H9 (cell line): ENCODE measurements around the gene RGSL1. TPM values are rescaled to one million over a fixed set of nuclear protein-coding genes. Genes with fewer than 3 reads are reported as not detected.

Experiments used
- DNase-seq: peaks from one replicate; pipeline ENCODE4 v3.0.0-alpha.2; 2017
- H2AFZ ChIP-seq: one replicate; pipeline ENCODE4 v1.6.1; 2013; ENCODE audit warnings: mild to moderate bottlenecking, low read length, control low read depth, moderate library complexity
- H2AK5ac ChIP-seq: 2 replicates; pipeline ENCODE4 v1.6.1; 2013; ENCODE audit warnings: low read length, control low read depth, mixed read lengths; ENCODE audit not compliant: insufficient read length
- H2BK120ac ChIP-seq: one replicate; pipeline ENCODE4 v1.6.1; 2013; ENCODE audit warnings: low read depth, mild to moderate bottlenecking, low read length, control low read depth, inconsistent platforms; ENCODE audit not compliant: poor library complexity, severe bottlenecking
- H2BK12ac ChIP-seq: 2 replicates; pipeline ENCODE4 v1.6.1; 2013; ENCODE audit warnings: low read length, control low read depth, mixed read lengths, low read depth; ENCODE audit not compliant: insufficient read length
- H2BK15ac ChIP-seq: 2 replicates; pipeline ENCODE4 v1.6.1; 2013; ENCODE audit warnings: low read depth, low read length, control low read depth
- H2BK20ac ChIP-seq: one replicate; pipeline ENCODE4 v1.6.1; 2013; ENCODE audit warnings: low read depth, mild to moderate bottlenecking, low read length, control low read depth, inconsistent platforms; ENCODE audit not compliant: poor library complexity, severe bottlenecking
- H2BK5ac ChIP-seq: 2 replicates; pipeline ENCODE4 v1.6.1; 2013; ENCODE audit warnings: low read length, control low read depth, mixed read lengths; ENCODE audit not compliant: insufficient read length
- H3K14ac ChIP-seq: 2 replicates; pipeline ENCODE4 v1.6.1; 2013; ENCODE audit warnings: low read length, control low read depth; ENCODE audit not compliant: insufficient read depth
- H3K18ac ChIP-seq: 2 replicates; pipeline ENCODE4 v1.6.1; 2013; ENCODE audit warnings: low read depth, mild to moderate bottlenecking, mixed read lengths, low read length, control low read depth; ENCODE audit not compliant: insufficient read length
- H3K23ac ChIP-seq: 2 replicates; pipeline ENCODE4 v1.6.1; 2013; ENCODE audit warnings: low read length, control low read depth, mixed read lengths, low read depth; ENCODE audit not compliant: insufficient read length
- H3K23me2 ChIP-seq: 2 replicates; pipeline ENCODE4 v1.6.1; 2013; ENCODE audit warnings: low read depth, mild to moderate bottlenecking, mixed read lengths, low read length, control low read depth; ENCODE audit not compliant: insufficient read length, poor library complexity, severe bottlenecking
- H3K27ac ChIP-seq: 2 replicates; pipeline ENCODE4 v1.5.1; 2013; ENCODE audit warnings: low read length, control low read depth, mixed read lengths, low read depth; ENCODE audit not compliant: insufficient read length
- H3K27me3 ChIP-seq: 2 replicates; pipeline ENCODE4 v1.6.1; 2013; ENCODE audit warnings: low read length, control low read depth, inconsistent platforms; ENCODE audit not compliant: insufficient read depth
- H3K4ac ChIP-seq: 2 replicates; pipeline ENCODE4 v1.6.1; 2013; ENCODE audit warnings: low read depth, mild to moderate bottlenecking, control low read depth, inconsistent platforms, low read length, moderate library complexity
- H3K4me1 ChIP-seq: 2 replicates; pipeline ENCODE4 v1.6.1; 2013; ENCODE audit warnings: low read length, control low read depth, inconsistent platforms; ENCODE audit not compliant: insufficient read depth
- H3K4me2 ChIP-seq: 2 replicates; pipeline ENCODE4 v1.6.1; 2013; ENCODE audit warnings: low read length, control low read depth, mixed read lengths; ENCODE audit not compliant: insufficient read length, insufficient read depth
- H3K56ac ChIP-seq: 2 replicates; pipeline ENCODE4 v1.6.1; 2013; ENCODE audit warnings: low read depth, mild to moderate bottlenecking, mixed read lengths, low read length, control low read depth; ENCODE audit not compliant: insufficient read length
- H3K79me1 ChIP-seq: 2 replicates; pipeline ENCODE4 v1.6.1; 2013; ENCODE audit warnings: low read depth, mild to moderate bottlenecking, moderate library complexity, low read length, control low read depth, inconsistent platforms; ENCODE audit not compliant: insufficient read depth, poor library complexity, severe bottlenecking
- H3K79me2 ChIP-seq: 2 replicates; pipeline ENCODE4 v1.6.1; 2013; ENCODE audit warnings: low read length, control low read depth, inconsistent platforms; ENCODE audit not compliant: insufficient read depth
- H3K9ac ChIP-seq: 2 replicates; pipeline ENCODE4 v1.6.1; 2013; ENCODE audit warnings: low read length, control low read depth, mixed read lengths; ENCODE audit not compliant: insufficient read length; ENCODE audit errors: extremely low read depth
- H3K9me3 ChIP-seq: one replicate; pipeline ENCODE4 v1.6.1; 2013; ENCODE audit warnings: low read depth, low read length, inconsistent platforms; ENCODE audit not compliant: control insufficient read depth
- H3T11ph ChIP-seq: one replicate; pipeline ENCODE4 v1.6.1; 2013; ENCODE audit warnings: mild to moderate bottlenecking, low read length, control low read depth, inconsistent platforms
- H4K20me1 ChIP-seq: one replicate; pipeline ENCODE4 v1.6.1; 2013; ENCODE audit not compliant: control insufficient read depth, insufficient read length, insufficient read depth
- H4K5ac ChIP-seq: 2 replicates; pipeline ENCODE4 v1.6.1; 2013; ENCODE audit warnings: low read depth, mild to moderate bottlenecking, mixed read lengths, low read length, control low read depth; ENCODE audit not compliant: insufficient read length
- H4K8ac ChIP-seq: replicated peaks from 2 replicates; pipeline ENCODE4 v1.6.1; 2013; ENCODE audit warnings: low read length, control low read depth, mixed read lengths, low read depth; ENCODE audit not compliant: insufficient read length
- H4K91ac ChIP-seq: 2 replicates; pipeline ENCODE4 v1.6.1; 2013; ENCODE audit warnings: low read depth, mild to moderate bottlenecking, moderate library complexity, mixed read lengths, low read length, control low read depth; ENCODE audit not compliant: insufficient read length
- H3K27ac Mint-ChIP-seq, 3 experiments: 2 replicates in 2 of 3; 3 replicates in 1 of 3; pipeline ENCODE4 v1.8.0; 2020 to 2021; ENCODE audit warnings: mixed read lengths in 3 of 3, mild to moderate bottlenecking in 1 of 3, moderate library complexity in 1 of 3
- H3K27me3 Mint-ChIP-seq: 2 replicates; pipeline ENCODE4 v1.8.0; 2021; ENCODE audit warnings: low read depth, mild to moderate bottlenecking, moderate library complexity, mixed read lengths
- H3K36me3 Mint-ChIP-seq, 3 experiments: 2 replicates in 2 of 3; 3 replicates in 1 of 3; pipeline ENCODE4 v1.8.0; 2020 to 2021; ENCODE audit warnings: low read depth in 3 of 3, mixed read lengths in 3 of 3; ENCODE audit not compliant: insufficient read depth in 1 of 3
- H3K4me1 Mint-ChIP-seq, 2 experiments: 2 replicates each; pipeline ENCODE4 v1.8.0; 2020; ENCODE audit warnings: mixed read lengths in 2 of 2
- H3K4me3 Mint-ChIP-seq, 2 experiments: 2 replicates in 1 of 2; 3 replicates in 1 of 2; pipeline ENCODE4 v1.8.0; 2020 to 2021; ENCODE audit warnings: mild to moderate bottlenecking in 2 of 2, mixed read lengths in 2 of 2, moderate library complexity in 1 of 2
- H3K9me3 Mint-ChIP-seq, 2 experiments: 2 replicates in 1 of 2; 3 replicates in 1 of 2; pipeline ENCODE4 v1.8.0; 2020; ENCODE audit warnings: mild to moderate bottlenecking in 2 of 2, mixed read lengths in 2 of 2, moderate library complexity in 1 of 2
- WGBS: extraction: QIAGEN DNeasy Blood & Tissue Kit; methylation state at CpG from one replicate; pipeline ENCODE4 v1.1.7; 2013; ENCODE audit warnings: missing lambda C conversion rate, low lambda C conversion rate, mixed read lengths; ENCODE audit not compliant: insufficient read length; ENCODE audit errors: extremely low coverage; 5-methylcytosine and 5-hydroxymethylcytosine counted together
- total RNA-seq: library from RNA; stranded (reverse); gene quantifications from 2 replicates; pipeline ENCODE4 v1.2.1, GENCODE V29; 2021
- TF ChIP-seq, protein P1 (sequence below): fragments of 200-600 bp; sonication (generic); conservative IDR thresholded peaks from 3 replicates; pipeline ENCODE4 v1.8.0; 2021; ENCODE audit warnings: antibody characterized with exemption, mild to moderate bottlenecking

Gene RGSL1
- total RNA-seq, 1 experiment from 2014 or later, result not detected

DNA sequence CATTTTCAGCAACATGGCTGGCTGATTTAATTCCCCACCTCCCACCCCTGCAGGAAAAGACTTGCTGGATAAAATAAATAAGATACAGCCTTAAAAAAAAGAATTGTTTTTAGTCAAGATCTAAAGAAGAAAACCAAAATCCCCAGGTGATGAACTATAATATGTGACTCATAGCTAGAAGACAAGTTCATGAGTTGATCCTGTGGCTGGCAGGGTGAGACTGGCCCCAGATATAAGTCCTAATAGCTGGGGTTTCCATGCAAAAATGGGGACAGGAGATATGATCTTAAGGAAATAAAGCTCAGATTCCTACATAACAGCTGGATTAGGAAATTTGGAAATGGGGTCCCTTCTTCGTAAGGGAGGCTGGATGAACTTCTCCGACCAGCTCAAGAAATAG lies 21.9 kb upstream of the RGSL1 start:
- Histone ChIP-seq H4K20me1 (no peaks in the 10 kb centered on the region), H3K27ac (no peak overlapping the region), H4K5ac (no peak overlapping the region), H3K56ac (no peak overlapping the region), H3K4me1 (no peaks in the 10 kb centered on the region; the same call in 1 of the 2 replicates), H3K4me2 (no peak overlapping the region), H2BK20ac (no peak overlapping the region), H2BK120ac (no peak overlapping the region), H2BK15ac (no peak overlapping the region), H3K23ac (no peak overlapping the region), H3K23me2 (no peaks in the 10 kb centered on the region), H2AK5ac (no peak overlapping the region), H3K9ac (no peak overlapping the region), H3K79me1 (no peaks in the 10 kb centered on the region), H3K9me3 (no peaks in the 10 kb centered on the region), H2BK5ac (no peak overlapping the region), H3K79me2 (no peaks in the 10 kb centered on the region), H3K14ac (no peak overlapping the region), H2BK12ac (no peak overlapping the region), H4K8ac (no peak overlapping the region), H2AFZ (no peak overlapping the region), H3K4ac (no peak overlapping the region), H3T11ph (no peak overlapping the region), H4K91ac (no peak overlapping the region), H3K27me3 (no peaks in the 10 kb centered on the region), H3K18ac (no peak overlapping the region)
- H3K36me3 Mint-ChIP-seq, result no peaks in the 10 kb centered on the region
- H3K4me3 Mint-ChIP-seq, result no peak overlapping the region
- no CpG with 5 or more reads among the region's 2 CpGs for WGBS
- H3K4me1 Mint-ChIP-seq, result peaks cover 5 to 8% of the 10 kb centered on the region in 2 experiments
- H3K27me3 Mint-ChIP-seq, result no peaks in the 10 kb centered on the region
- no peak overlapping the region for H3K27ac Mint-ChIP-seq
- no peak for DNase-seq
- TF ChIP-seq, protein P1, sequence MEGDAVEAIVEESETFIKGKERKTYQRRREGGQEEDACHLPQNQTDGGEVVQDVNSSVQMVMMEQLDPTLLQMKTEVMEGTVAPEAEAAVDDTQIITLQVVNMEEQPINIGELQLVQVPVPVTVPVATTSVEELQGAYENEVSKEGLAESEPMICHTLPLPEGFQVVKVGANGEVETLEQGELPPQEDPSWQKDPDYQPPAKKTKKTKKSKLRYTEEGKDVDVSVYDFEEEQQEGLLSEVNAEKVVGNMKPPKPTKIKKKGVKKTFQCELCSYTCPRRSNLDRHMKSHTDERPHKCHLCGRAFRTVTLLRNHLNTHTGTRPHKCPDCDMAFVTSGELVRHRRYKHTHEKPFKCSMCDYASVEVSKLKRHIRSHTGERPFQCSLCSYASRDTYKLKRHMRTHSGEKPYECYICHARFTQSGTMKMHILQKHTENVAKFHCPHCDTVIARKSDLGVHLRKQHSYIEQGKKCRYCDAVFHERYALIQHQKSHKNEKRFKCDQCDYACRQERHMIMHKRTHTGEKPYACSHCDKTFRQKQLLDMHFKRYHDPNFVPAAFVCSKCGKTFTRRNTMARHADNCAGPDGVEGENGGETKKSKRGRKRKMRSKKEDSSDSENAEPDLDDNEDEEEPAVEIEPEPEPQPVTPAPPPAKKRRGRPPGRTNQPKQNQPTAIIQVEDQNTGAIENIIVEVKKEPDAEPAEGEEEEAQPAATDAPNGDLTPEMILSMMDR, result no peak
- no peaks in the 10 kb centered on the region for H3K9me3 Mint-ChIP-seq
